Measurements from ENCODE around the gene KCNQ2. TPM values are rescaled to one million over a fixed set of nuclear protein-coding genes. Genes with fewer than 3 reads are reported as not detected.

The KCNQ2 gene
- total RNA-seq, 1 experiment from 2014 or later, result 0.38 TPM

- Mint-ChIP-seq H3K27me3 (ENCODE audit: unreplicated experiment) (peaks cover 92% of the 10 kb centered on the region), H3K9me3 (ENCODE audit: low read depth, unreplicated experiment) (no peaks in the 10 kb centered on the region), H3K4me1 (ENCODE audit: low read depth, unreplicated experiment) (no peaks in the 10 kb centered on the region), H3K27ac (ENCODE audit: unreplicated experiment) (no peak overlapping the region), H3K4me3 (ENCODE audit: low read depth, unreplicated experiment) (no peak overlapping the region), H3K36me3 (ENCODE audit: insufficient read depth, unreplicated experiment) (no peaks in the 10 kb centered on the region)
- intact Hi-C loops (cut with micrococcal nuclease; ENCODE audit: unreplicated experiment), result no loop called here
- TF ChIP-seq CTCF (IDR thresholded peaks at IDR 0.05; ENCODE audit: unreplicated experiment), result no peak
- BruUV-seq (replicated peaks), result no TSS peak
- CTCF ChIA-PET, result interaction anchor here (0.7 kb wide), 1 partner anchor 392 kb away, joined by 3 read pairs; no protein-coding TSS in a partner anchor
- no peak for DNase-seq
These were observed 53.2 kb downstream of the KCNQ2 start for GRCh38 chr20:63419299-63419698.

GRCh38 chr20:63418617-63419016 is 53.8 kb downstream of the KCNQ2 start:
- intact Hi-C loops (cut with micrococcal nuclease; ENCODE audit: unreplicated experiment), result no loop called here
- no peaks in the 10 kb centered on the region for H3K36me3 Mint-ChIP-seq (ENCODE audit: insufficient read depth, unreplicated experiment)
- H3K4me3 Mint-ChIP-seq (ENCODE audit: low read depth, unreplicated experiment), result no peak overlapping the region
- H3K9me3 Mint-ChIP-seq (ENCODE audit: low read depth, unreplicated experiment), result no peaks in the 10 kb centered on the region
- no TSS peak for BruUV-seq (replicated peaks)
- TF ChIP-seq CTCF (IDR thresholded peaks at IDR 0.05; ENCODE audit: unreplicated experiment), result no peak
- H3K27me3 Mint-ChIP-seq (ENCODE audit: unreplicated experiment), result peaks cover 92% of the 10 kb centered on the region
- CTCF ChIA-PET, result no interaction called here
- DNase-seq, result no peak
- H3K27ac Mint-ChIP-seq (ENCODE audit: unreplicated experiment), result no peak overlapping the region
- no peaks in the 10 kb centered on the region for H3K4me1 Mint-ChIP-seq (ENCODE audit: low read depth, unreplicated experiment)

- no peak for TF ChIP-seq CTCF (IDR thresholded peaks at IDR 0.05; ENCODE audit: unreplicated experiment)
- no peak overlapping the region for H3K4me3 Mint-ChIP-seq (ENCODE audit: low read depth, unreplicated experiment)
- H3K27ac Mint-ChIP-seq (ENCODE audit: unreplicated experiment), result no peak overlapping the region
- no TSS peak for BruUV-seq (replicated peaks)
- H3K27me3 Mint-ChIP-seq (ENCODE audit: unreplicated experiment), result peaks cover 98% of the 10 kb centered on the region
- no peaks in the 10 kb centered on the region for H3K36me3 Mint-ChIP-seq (ENCODE audit: insufficient read depth, unreplicated experiment)
- CTCF ChIA-PET, result no interaction called here
- no peaks in the 10 kb centered on the region for H3K9me3 Mint-ChIP-seq (ENCODE audit: low read depth, unreplicated experiment)
- no peak for DNase-seq
- intact Hi-C loops (cut with micrococcal nuclease; ENCODE audit: unreplicated experiment), result no loop called here
- H3K4me1 Mint-ChIP-seq (ENCODE audit: low read depth, unreplicated experiment), result no peaks in the 10 kb centered on the region
These were observed 54.7 kb downstream of the KCNQ2 start for GRCh38 chr20:63417738-63418120.

- no TSS peak for BruUV-seq (replicated peaks)
- CTCF ChIA-PET, result no interaction called here
- Mint-ChIP-seq H3K9me3 (ENCODE audit: low read depth, unreplicated experiment) (no peaks in the 10 kb centered on the region), H3K27ac (ENCODE audit: unreplicated experiment) (no peak overlapping the region), H3K27me3 (ENCODE audit: unreplicated experiment) (peaks cover 100% of the 10 kb centered on the region), H3K4me3 (ENCODE audit: low read depth, unreplicated experiment) (no peak overlapping the region), H3K4me1 (ENCODE audit: low read depth, unreplicated experiment) (no peaks in the 10 kb centered on the region), H3K36me3 (ENCODE audit: insufficient read depth, unreplicated experiment) (no peaks in the 10 kb centered on the region)
- TF ChIP-seq CTCF (IDR thresholded peaks at IDR 0.05; ENCODE audit: unreplicated experiment), result no peak
- DNase-seq, result no peak
- intact Hi-C loops (cut with micrococcal nuclease; ENCODE audit: unreplicated experiment), result no loop called here
These were observed 55.2 kb downstream of the KCNQ2 start for GRCh38 chr20:63417097-63417737.
